Sigmoid colon (tissue), 7 donors: Measurements from ENCODE around the gene PLD1. TPM values are rescaled to one million over a fixed set of nuclear protein-coding genes. Genes with fewer than 3 reads are reported as not detected.

ENCODE experiments used
- DNase-seq: peaks from one replicate; pipeline ENCODE4 v3.0.0-alpha.2; 2019
- H3K27ac ChIP-seq, 4 donors: fragments of 200-600 bp; sonication (generic); one replicate each; pipeline ENCODE4 v1.5.1; 2016 to 2019; ENCODE audit warnings: mild to moderate bottlenecking in 1 of 4
- H3K27me3 ChIP-seq, 3 donors: fragments of 200-600 bp; sonication (generic); one replicate each; pipeline ENCODE4 v1.5.1; 2019; ENCODE audit warnings: mild to moderate bottlenecking in 1 of 3
- H3K36me3 ChIP-seq, 4 donors: fragments of 200-600 bp; sonication (generic); one replicate each; pipeline ENCODE4 v1.5.1; 2016 to 2019
- H3K4me1 ChIP-seq, 4 donors: fragments of 200-600 bp; sonication (generic); one replicate each; pipeline ENCODE4 v1.5.1; 2017 to 2019
- H3K4me3 ChIP-seq, 4 donors: fragments of 200-600 bp; sonication (generic); one replicate each; pipeline ENCODE4 v1.5.1; 2017 to 2019; ENCODE audit warnings: mild to moderate bottlenecking in 2 of 4, moderate library complexity in 1 of 4
- H3K9me3 ChIP-seq, 4 donors: fragments of 200-600 bp in 3 of 4; sonication (generic) in 3 of 4; one replicate each; pipeline versions ENCODE4 v1.5.1 to v1.6.1; 2013 to 2019
- EP300 ChIP-seq, 4 donors: sonication (generic); formaldehyde crosslinking; IDR thresholded peaks; one replicate each; pipeline ENCODE4 v1.6.1; 2017; ENCODE audit warnings: antibody characterized with exemption in 4 of 4
- POLR2A ChIP-seq, 2 donors: fragments of 450-650 bp; IDR thresholded peaks; one replicate each; pipeline ENCODE4 v1.6.1; 2016; ENCODE audit warnings: antibody characterized with exemption in 2 of 2, mild to moderate bottlenecking in 2 of 2, moderate library complexity in 2 of 2
- POLR2AphosphoS5 ChIP-seq, 4 donors: sonication (generic); formaldehyde crosslinking; IDR thresholded peaks; one replicate each; pipeline ENCODE4 v1.6.1; 2017; ENCODE audit warnings: antibody characterized with exemption in 4 of 4
- WGBS, 2 donors: extraction: QIAGEN DNeasy Blood & Tissue Kit; methylation state at CpG; one replicate each; pipeline ENCODE4 v1.1.7; 2013; 5-methylcytosine and 5-hydroxymethylcytosine counted together
- intact Hi-C: fragments of 100-400 bp; cut with DNase I; formaldehyde crosslinking; loops from one replicate; pipeline ENCODE4 v1.15.1; 2023
- polyA plus RNA-seq, 3 donors: library from polyadenylated mRNA; stranded (reverse); fragments of 200-250 nt; gene quantifications; one replicate each; pipeline ENCODE4 v1.2.3, GENCODE V29; 2013
- total RNA-seq, 4 donors: library from RNA; depleted of rRNA; stranded (reverse); fragments of >200 nt; gene quantifications; one replicate each; pipeline ENCODE4 v1.1.0, GENCODE V29; 2016
- TF ChIP-seq, protein P1 (sequence below), 4 experiments: fragments of 450-650 bp in 3 of 4; fragments of 200-600 bp in 1 of 4; IDR thresholded peaks; one replicate each; pipeline ENCODE4 v1.5.1; 2016 to 2019; ENCODE audit warnings: antibody characterized with exemption in 4 of 4, mild to moderate bottlenecking in 3 of 4, moderate library complexity in 2 of 4
- donor health status: healthy with polysubstance abuse.
- donor health status: Bipolar disorder and iron deficiency.
- donor health status: healthy.

PLD1 gene
- total and polyA plus RNA-seq, 7 donors, result 8.6 to 24.3 (median 12.2) TPM

DNA sequence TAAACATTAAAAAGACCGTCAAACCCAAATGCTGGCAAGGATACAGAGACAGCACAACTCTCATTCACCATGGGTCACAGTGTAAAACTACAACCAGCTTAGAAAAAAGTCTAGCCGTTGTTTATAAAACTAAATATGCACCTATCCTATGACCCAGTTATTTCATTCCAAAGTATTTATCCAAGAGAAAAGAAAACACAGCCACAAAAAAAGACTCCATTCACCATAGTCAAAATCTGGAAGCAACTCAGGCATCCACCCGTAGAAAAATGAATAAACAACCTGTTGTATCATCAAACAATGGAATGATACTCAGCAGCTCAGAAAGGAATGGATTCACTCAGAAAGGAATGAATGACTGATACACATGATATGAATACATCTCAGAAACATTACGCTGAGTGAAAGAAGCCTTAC, 28.6 kb downstream of the PLD1 start:
- Histone ChIP-seq H3K27ac (peak overlapping the region in 1 of 4 donors; percentile 33), H3K36me3 (no peaks in the 10 kb centered on the region), H3K4me3 (no peak overlapping the region), H3K9me3 (no peaks in the 10 kb centered on the region), H3K4me1 (peaks cover 0 to 26% (median 21%) of the 10 kb centered on the region in 4 donors), H3K27me3 (no peaks in the 10 kb centered on the region)
- TF ChIP-seq POLR2A (IDR thresholded peaks at IDR 0.05) (no peak), POLR2AphosphoS5 (IDR thresholded peaks at IDR 0.05) (no peak), EP300 (IDR thresholded peaks at IDR 0.05) (no peak)
- TF ChIP-seq, protein P1, sequence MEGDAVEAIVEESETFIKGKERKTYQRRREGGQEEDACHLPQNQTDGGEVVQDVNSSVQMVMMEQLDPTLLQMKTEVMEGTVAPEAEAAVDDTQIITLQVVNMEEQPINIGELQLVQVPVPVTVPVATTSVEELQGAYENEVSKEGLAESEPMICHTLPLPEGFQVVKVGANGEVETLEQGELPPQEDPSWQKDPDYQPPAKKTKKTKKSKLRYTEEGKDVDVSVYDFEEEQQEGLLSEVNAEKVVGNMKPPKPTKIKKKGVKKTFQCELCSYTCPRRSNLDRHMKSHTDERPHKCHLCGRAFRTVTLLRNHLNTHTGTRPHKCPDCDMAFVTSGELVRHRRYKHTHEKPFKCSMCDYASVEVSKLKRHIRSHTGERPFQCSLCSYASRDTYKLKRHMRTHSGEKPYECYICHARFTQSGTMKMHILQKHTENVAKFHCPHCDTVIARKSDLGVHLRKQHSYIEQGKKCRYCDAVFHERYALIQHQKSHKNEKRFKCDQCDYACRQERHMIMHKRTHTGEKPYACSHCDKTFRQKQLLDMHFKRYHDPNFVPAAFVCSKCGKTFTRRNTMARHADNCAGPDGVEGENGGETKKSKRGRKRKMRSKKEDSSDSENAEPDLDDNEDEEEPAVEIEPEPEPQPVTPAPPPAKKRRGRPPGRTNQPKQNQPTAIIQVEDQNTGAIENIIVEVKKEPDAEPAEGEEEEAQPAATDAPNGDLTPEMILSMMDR (IDR thresholded peaks at IDR 0.05), result no peak
- WGBS, 2 donors, result 60 to 77% methylated on average over 4 of the region's 4 CpGs
- no peak for DNase-seq
- intact Hi-C loops, result no loop called here

DNA sequence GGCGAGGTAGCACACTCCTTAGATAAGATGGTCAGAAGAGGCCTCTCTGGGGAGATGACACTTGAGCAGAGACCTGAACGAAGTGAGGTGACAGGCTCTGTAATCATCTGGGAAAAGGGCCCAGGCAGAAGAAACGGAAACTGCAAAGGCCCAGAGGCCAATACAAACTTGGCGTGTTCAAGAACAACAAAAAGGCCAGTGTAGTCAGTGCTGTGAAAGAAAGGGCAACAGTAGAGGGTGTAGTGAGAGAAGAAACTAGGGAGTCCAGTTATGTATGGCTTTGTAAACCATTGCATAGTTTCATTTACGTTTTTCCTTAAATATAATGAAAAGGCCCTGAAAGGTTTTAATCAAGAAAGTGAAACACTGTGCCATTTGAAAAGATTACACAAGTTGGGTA, 31.8 kb downstream of the PLD1 start:
- no peak for TF ChIP-seq POLR2A (IDR thresholded peaks at IDR 0.05)
- TF ChIP-seq POLR2AphosphoS5 (IDR thresholded peaks at IDR 0.05), result no peak
- TF ChIP-seq, protein P1 (IDR thresholded peaks at IDR 0.05), result no peak
- Histone ChIP-seq H3K4me3 (no peak overlapping the region), H3K9me3 (no peaks in the 10 kb centered on the region), H3K27me3 (no peaks in the 10 kb centered on the region), H3K4me1 (peaks cover 0 to 14% (median 9%) of the 10 kb centered on the region in 4 donors), H3K27ac (no peak overlapping the region), H3K36me3 (no peaks in the 10 kb centered on the region)
- 88 to 89% methylated on average over 5 of the region's 5 CpGs for WGBS, 2 donors
- intact Hi-C loops, result no loop called here
- DNase-seq, result no peak

DNA sequence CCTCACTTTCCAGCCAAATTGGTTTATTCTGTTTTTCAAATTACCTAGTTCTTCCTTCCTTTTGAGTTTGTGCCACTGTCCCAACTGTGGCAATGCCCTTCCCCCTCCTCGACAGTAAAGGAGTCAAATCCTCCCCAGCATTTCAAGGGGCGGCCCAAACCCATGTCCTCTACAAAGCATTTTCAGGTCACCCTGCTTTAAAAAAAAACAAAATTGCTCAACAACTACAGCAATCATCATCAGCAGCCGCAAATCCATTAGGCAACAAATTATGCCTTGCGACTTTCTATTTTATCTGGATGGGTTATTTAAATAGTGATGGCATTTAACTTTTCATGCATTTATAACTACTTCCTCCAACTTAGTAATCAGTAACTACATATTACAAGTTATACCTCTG, 32.7 kb downstream of the PLD1 start:
- H3K27ac ChIP-seq, result no peak overlapping the region
- TF ChIP-seq, protein P1 (IDR thresholded peaks at IDR 0.05), result no peak
- TF ChIP-seq POLR2AphosphoS5 (IDR thresholded peaks at IDR 0.05), result no peak
- TF ChIP-seq POLR2A (IDR thresholded peaks at IDR 0.05), result no peak
- TF ChIP-seq EP300 (IDR thresholded peaks at IDR 0.05), result no peak
- DNase-seq, result no peak
- H3K27me3 ChIP-seq, result no peaks in the 10 kb centered on the region
- intact Hi-C loops, result no loop called here
- WGBS, 2 donors, result 77 to 86% methylated on average over 4 of the region's 4 CpGs
- peaks cover 0 to 12% (median 9%) of the 10 kb centered on the region in 4 donors for H3K4me1 ChIP-seq
- no peaks in the 10 kb centered on the region for H3K36me3 ChIP-seq
- H3K4me3 ChIP-seq, result no peak overlapping the region
- no peaks in the 10 kb centered on the region for H3K9me3 ChIP-seq

DNA sequence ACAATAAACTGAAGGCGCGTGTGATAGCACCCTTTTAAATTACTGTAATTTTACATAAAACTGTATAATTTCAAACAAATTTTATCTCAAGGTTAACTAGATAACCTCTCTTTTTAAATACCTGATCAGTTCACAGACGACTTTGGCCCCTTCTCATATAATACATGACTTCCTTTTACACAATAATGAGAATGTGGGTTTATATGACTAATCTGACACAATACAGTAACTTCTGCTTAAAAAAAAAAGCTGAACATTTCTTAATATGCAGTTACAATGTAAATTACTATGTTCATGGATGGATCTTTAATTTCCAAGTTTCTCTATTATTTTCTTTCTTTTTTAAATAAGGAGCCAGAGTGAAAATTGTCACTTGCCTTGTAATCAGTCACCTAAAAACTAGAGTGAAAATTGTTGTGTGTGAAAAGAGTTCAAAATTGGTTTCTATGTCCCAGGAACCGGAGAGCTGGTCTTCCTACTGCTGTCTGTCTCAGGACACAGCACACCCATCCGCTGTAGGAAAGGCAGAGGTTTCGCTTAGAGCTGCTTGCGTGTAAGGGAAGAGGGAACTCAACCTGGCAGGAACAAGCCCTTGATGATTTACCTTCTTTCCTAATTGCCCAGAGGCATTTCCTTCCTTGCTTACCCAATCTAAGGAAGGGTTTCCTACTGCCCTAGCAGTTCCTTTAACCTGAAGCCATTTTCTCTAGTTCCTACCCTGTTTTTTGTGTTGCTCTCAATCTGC, 33.3 kb downstream of the PLD1 start:
- H3K4me3 ChIP-seq, result no peak overlapping the region
- no peaks in the 10 kb centered on the region for H3K36me3 ChIP-seq
- H3K9me3 ChIP-seq, result no peaks in the 10 kb centered on the region
- intact Hi-C loops, result no loop called here
- peaks cover 0 to 14% (median 10%) of the 10 kb centered on the region in 4 donors for H3K4me1 ChIP-seq
- H3K27me3 ChIP-seq, result no peaks in the 10 kb centered on the region
- TF ChIP-seq POLR2AphosphoS5 (IDR thresholded peaks at IDR 0.05), result no peak
- TF ChIP-seq, protein P1 (IDR thresholded peaks at IDR 0.05), result no peak
- TF ChIP-seq EP300 (IDR thresholded peaks at IDR 0.05), result no peak
- TF ChIP-seq POLR2A (IDR thresholded peaks at IDR 0.05), result no peak
- no peak for DNase-seq
- 44 to 72% methylated on average over 7 of the region's 7 CpGs for WGBS, 2 donors
- no peak overlapping the region for H3K27ac ChIP-seq
